Left cardiac atrium (tissue), 4 donors: Measurements from ENCODE around the gene RHEB. TPM values are rescaled to one million over a fixed set of nuclear protein-coding genes. Genes with fewer than 3 reads are reported as not detected.
A peak's percentile ranks its signal among the peaks of the same experiment; 100 is the strongest.

ENCODE experiments used
- ATAC-seq, 2 donors: fragments of 200-7000 bp; cut with Tn5 transposase; one replicate each; pipeline ENCODE4 v1.9.1; 2020; ENCODE audit warnings: mild to moderate bottlenecking in 2 of 2, moderate library complexity in 2 of 2
- DNase-seq: peaks from one replicate; pipeline ENCODE4 v3.0.0-alpha.2; 2020
- intact Hi-C, 2 donors: fragments of 100-400 bp; cut with DNase I; formaldehyde crosslinking; loops; one replicate each; pipeline versions ENCODE4 v1.14.1 to v1.15.1; 2022 to 2023
- total RNA-seq, 2 donors: library from RNA; stranded (reverse); fragmentation: NEBNext Ultra II Directional; extraction: Animal tissue kit (Norgen Biotek cat#: 25700); gene quantifications; one replicate each; pipeline ENCODE4 v1.2.1, GENCODE V29; 2021
- donor health status: DM: no; HTN: yes; CAD: no.
- donor health status: DM: no; HTN: yes; CAD: no; lungs with severe emphysema.
- donor health status: DM: yes; HTN: yes; CAD: no.
- donor health status: Dilated cardiomyopathy.

Gene RHEB
- total RNA-seq, 2 donors from 2014 or later: 110 to 180 TPM

DNA sequence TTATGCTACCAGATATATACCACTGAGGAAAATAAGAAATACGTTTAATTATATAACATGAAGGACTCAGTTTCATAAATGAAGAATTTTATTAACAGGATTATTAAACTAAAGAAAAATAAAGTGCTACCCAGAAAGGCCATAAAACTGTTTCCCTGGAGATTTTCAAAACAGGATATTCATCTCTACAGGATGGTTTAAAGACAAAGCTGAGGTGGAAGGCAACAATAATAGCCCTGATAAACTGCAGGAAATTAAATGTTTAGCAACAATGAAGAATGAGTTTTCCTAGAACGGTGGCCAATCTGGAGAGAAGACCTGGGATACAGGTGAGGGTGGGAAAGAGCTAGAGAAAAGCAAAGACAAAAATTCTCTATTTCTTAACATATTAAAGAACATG is 11.9 kb downstream of the RHEB start:
- DNase-seq (no peak), ATAC-seq (no peak)
- intact Hi-C loops: no loop called here

DNA sequence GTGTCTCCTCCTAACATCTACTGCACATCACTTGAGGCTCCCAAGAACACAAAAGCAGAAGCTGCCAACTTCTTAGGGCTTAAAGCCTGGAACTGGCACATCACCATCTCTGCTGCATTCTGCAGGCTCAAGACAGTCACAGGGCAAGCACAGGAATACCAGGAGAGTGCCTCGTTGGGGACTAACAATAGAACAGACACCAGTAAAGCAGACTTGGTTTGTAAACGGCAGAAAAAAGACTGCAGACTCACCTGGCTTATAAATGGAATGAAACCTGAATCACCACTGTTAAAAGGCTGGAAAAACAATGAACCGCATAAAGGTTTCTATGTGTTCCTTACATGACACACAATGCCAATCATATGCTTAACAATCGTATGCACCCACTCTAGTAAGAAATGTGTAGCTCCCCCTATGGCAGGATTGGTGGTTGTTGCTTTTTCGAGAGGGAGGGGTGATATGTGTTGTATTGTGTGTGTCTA is 12.8 kb downstream of the RHEB start:
- intact Hi-C loops: no loop called here
- ATAC-seq: peak in 1 of 2 donors; percentile 14
- no peak for DNase-seq

DNA sequence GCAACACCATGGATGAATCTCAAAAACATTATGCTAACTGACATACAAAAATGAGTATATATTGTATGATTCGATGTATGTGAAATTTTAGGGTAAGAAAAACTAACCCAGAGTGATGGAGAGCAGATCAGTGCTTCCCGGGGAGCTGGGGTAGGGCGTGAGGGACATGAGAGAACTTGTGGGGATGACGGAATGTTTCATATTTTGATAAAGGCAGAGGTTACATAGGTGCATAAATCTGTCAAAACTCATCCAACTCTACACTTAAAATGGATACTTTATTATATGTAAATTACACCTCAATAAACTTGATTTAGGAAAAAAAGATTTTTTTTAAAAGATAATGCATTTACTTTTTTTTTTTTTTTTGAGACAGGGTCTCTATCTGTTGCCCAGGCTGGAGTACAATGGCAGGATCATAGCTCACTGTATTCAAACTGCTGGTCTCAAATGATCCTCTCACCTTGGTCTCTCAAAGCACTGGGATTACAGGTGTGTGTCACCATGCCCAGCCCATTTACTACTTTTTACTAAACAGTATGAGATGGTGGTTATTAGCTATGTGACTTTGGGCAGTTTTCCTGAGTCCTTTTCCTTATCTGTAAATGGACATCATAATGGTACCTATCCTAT is 13.7 kb downstream of the RHEB start:
- DNase-seq (no peak), ATAC-seq (no peak)
- intact Hi-C loops: no loop called here

DNA sequence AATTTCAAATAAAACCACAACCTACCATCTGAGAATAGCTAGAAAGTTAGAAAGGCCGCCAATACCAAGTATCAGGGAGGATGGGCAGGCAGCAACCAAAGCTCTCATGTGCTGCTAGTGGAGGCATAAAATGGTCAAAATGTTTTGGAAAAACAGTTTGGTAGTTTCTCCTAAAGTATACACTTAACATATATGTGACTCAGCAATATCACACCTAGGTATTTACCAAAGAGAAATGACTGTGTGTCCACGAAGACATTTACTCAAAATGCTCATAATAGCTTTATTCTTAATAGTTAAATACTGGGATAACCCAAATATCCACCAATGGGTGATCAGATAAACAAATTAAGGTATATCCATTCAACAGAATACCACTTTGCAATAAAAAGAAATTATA is 14.3 kb downstream of the RHEB start:
- no peak for ATAC-seq
- intact Hi-C loops: no loop called here

DNA sequence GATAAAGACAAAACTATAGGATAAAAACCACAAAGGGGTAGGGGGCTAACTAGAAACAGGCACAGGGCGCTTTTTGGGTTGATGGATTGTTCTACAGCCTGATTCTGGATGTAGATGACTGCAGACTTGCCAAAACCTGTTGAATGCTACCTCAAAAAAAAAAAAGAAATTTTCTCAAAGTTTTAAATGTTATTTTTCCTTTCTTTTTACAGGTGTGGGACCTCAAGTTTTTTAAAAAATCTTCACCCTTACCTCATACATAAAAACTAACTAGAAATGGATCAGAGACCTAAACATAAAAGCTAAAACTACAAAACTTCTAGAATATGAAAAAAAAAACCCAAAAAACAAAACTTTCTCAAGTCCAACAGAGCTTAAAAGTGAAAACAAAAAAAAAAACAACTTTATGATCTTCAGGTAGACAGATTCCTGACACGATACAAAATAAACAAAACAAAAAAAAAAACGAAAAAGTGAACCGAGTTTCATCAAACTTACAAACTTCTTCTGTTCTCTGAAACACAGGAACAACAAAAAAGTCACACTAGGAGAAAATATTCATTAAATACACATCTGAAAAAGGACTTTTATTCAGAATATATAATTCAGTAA is 14.9 kb downstream of the RHEB start:
- intact Hi-C loops: no loop called here
- no peak for ATAC-seq
- DNase-seq: no peak

More for the DNA sequence above, 14.3 kb downstream of the RHEB start:
- DNase-seq: no peak

DNA sequence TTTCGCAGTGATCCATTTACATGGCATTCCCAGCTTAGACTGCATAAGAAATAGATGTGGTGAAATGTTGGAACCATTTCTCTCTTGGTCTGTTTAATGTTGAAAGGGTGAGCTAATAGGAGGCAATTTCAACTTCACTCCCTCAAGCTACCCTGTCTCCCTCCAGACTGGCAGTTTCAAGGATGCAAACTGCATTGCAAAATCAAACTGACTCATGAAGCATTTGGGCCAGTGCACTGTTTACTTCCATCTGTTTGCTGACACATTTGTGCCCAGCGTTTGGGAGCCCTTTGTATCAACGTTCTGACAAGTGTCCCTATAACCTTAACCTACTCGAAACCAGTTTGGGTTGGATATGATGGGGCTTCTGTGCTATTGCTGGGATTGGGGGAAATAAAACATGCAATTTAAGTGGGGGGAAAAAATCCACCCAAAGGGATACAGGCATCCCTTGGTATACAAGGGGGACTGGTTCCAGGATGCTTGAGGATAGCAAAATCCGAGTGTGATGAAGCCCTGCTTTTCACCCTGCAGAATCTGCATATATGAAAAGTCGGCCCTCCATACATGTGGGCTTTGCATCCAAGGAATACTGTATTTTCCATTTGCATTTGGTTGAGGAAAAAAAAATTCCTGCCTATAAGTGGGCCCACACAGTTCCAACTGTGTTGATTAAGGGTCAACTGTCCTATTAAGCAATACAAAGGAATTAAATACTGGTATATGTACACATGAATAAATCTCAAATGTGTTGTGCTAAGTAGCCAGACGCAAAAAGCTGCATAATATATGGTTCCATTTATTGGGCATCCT is 15.6 kb downstream of the RHEB start:
- ATAC-seq (peak; percentile 80 to 92), DNase-seq (no peak)
- intact Hi-C loops: no loop called here

DNA sequence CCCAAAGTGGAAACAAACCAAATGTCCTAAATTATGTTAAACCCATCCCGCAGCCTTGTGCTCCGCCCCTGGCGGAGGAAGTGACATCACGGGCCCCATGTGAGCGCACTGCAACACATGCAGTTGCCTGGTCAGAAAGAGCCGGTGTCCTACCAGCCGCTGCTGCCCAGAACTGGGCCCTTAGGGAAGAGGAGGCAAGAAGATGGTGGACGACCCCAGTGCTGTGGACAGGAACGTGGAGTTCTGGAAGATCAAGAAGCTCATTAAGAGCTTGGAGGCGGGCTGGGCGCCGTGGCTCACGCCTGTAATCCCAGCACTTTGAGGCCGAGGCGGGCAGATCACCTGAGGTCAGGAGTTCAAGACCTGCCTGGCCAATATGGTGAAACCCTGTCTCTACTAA is 18.0 kb downstream of the RHEB start:
- ATAC-seq (no peak), DNase-seq (no peak)
- intact Hi-C loops: no loop called here

DNA sequence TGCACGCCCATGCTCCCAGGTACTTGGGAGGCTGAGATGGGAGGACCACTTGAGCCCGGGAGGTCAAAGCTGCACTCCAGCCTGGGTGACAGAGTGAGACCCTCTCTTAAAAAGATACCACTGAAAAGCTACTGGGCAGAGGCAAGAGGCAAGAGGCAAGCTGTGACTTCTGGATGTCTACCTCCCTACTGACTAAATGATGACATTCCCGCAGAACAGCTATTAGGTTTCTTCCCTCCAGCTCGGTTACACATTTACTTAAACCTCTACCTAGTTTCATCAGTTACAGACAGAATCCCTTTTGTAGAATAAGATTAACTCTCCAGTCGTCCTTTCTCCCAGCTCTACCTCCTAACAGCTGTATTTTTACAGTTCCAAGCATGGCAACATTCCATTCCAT is 21.2 kb downstream of the RHEB start:
- DNase-seq (no peak), ATAC-seq (no peak)
- intact Hi-C loops: no loop called here

DNA sequence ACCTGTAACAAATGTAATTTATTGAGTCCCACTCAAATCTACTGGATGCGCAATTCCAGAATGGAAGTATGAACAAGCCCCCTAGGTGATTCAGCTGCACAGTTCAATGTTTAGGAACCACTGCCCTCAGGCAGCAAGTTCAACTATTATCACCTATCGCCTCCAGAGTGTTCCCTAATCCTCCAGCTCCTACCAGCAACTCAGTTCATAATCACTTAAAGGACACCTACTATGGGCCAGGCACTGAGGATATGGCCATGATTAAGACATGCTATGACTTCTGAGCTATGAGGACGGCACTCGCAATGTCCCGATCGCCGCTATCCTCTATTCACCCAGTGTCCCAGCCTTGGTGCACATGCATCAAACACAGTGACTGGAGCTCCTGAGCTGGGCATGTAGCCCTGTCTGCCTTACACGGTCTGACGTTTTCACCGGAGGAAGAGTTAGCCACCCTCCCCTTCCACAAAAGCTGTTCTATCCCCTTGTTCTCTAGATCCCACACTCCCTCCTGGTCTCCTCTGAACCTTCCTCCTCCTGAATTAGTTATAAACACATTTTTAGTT is 22.3 kb downstream of the RHEB start:
- no peak for DNase-seq
- intact Hi-C loops: no loop called here
- ATAC-seq: no peak

DNA sequence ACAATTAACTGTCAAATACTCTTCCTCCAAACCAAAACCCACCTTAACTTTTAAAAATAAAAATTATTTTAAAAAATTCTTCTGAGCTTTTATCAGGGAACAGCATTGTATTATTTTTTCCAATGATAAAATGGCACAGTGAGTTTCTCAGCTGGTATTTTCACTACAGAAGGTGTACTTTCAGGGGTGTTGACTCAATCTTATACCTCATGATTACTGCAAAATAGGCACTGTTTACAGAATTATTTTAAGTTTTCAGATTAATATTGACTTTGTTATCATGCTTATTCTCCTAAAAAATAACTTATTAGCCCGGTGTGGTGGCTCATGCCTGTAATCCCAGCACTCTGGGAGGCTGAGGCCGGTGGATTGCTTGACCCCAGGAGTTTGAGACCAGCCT is 24.3 kb downstream of the RHEB start:
- intact Hi-C loops: no loop called here
- DNase-seq: no peak
- ATAC-seq: no peak

DNA sequence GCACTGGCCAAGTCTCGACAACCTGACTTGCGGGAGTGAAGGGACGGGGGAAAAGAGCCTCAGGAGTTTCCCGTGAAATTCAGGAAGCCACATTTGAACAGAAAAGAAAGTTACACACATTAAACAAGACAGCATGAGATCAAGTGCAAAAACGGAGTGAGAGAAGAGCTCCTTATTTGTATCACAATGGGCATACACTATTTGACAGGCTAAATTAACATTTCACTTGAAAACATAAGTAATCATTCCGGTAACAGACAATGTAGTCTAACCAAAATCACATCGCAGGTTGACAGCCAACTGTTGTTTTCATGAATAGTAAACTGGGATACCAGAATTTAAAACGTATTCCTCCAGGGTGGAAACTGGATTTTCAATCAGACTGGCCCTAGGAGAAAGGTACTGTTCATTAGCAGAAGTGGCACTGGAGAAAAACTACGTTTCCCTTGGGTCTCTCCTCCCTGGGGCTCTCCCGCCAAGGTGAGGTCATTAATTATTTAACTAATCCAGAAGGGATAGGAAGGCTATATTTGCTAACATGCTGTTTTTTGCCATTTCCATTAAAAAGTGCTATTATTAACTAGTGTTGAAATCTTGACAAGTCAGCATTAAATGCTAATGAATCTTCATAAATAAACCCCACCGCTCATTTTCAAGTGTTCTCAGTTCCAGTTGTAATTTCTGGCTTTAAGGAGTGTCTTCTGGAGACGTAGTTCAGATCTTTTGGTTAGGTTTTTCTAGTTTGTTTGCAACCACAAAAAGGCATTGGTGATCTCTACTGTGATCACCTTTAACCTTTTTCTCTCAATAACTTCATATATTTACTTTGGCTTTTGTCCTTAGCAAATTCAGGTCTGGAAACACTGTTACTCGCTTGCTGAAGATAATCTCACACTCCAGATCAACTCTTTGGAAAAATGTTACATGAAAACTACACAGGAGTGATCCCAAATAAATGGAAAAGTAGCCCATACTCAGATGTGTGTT is 25.1 kb downstream of the RHEB start:
- DNase-seq (no peak), ATAC-seq (peak in 1 of 2 donors; percentile 33)
- intact Hi-C loops: no loop called here

DNA sequence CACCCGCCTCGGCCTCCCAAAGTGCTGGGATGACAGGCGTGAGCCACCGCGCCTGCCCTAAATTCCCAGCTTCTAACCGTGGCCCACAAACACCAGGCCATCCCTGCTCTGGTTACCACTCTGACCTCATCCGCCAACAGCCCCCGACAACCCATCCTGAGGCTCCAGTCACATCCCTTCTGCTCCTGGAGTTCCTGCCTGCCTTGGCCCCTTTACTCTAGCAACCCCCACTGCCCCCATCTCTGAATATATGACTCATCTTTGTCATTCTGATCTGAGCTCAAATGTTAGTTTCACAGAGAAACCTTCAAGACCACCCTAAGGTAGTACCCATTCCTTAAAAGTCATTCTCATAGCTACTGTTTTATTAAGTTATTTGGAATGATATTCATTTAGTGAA is 26.6 kb downstream of the RHEB start:
- DNase-seq (no peak), ATAC-seq (peak in 1 of 2 donors; percentile 19)
- intact Hi-C loops: no loop called here

DNA sequence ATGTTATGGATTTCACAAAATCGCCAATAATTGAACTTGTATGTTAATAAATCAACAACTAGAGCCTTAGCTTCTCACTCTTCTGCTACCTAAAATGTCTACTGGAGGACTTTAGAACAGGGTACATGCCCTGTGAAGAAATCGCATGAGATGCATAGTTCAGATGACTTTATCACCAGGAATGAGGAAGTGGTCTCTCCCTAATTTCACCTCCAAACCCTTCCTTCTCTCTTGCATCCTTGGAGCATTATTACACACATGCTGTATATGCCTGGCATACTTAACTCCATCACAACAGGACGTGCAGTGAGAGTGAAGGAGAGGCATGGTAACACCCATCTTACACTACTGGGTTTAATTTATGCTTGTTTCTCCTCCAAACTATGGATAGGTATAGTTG is 27.8 kb downstream of the RHEB start:
- DNase-seq: no peak
- peak in 1 of 2 donors; percentile 55 for ATAC-seq
- intact Hi-C loops: no loop called here

DNA sequence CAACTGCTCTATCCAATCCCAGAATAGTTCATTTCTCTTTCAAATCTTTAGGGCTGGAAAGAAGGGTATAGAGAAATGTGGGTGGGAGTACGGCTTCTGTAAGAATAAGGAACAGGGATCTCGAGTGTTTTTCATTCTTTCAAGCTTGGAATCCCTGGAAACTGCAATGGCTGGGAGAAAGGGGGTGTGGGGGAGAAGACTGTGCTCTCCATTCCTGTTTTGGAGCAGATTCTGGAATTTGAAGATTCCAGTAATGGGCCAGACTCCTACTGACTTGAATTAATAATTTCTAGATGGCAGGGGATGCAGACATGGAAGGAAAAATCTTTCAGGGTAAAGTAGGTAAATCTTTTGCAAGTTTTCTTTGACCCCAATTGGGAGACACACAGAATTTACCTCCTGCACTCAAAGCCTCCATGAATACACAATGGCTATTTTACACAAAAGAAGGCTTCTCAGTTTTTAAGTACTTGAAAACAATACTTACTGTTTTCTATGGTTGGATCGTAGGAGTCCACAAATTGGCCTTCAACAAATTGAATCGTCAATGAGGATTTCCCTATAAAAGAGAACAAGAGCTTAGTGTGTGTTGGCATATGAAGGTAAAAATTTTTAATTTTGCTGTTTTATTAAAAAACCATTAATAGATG is 29.1 kb downstream of the RHEB start:
- ATAC-seq (no peak), DNase-seq (no peak)
- intact Hi-C loops: no loop called here

DNA sequence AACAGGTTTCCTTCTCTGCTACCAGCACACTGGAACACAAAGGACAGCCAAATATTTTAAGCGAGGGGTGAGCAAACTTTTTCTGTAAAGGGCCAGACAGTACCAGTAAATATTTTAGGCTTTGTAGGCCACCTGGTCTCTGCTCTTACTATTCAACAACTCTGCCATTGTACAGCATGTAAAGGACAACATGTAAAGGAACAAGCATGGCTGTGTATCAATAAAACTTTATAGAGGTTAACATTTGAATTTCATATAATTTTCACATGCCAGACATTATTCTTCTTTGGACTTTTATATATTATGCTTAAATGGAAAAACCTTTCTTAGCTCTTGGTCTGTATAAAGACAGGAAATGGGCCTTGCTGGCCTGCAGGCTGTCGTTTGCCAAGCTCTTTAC is 30.2 kb downstream of the RHEB start:
- intact Hi-C loops: no loop called here
- no peak for ATAC-seq
- no peak for DNase-seq

DNA sequence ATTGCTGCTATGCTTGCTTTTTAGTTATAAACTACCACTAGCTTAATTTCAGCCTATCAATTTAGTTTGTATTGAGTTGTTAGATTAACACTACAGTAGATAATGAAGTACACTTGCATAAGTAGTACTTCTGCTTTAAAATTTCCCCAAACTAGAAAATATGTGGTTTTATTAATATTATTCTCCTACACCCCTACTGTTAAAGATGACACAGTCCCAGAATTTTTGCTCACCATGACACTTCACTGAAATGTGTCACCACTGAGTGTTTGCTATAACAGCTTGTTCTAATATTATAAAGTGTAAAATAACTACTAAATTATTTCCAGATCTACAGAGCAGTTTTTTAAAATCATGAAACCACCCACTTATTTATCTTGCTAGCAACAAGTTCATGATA is 31.6 kb downstream of the RHEB start:
- intact Hi-C loops: no loop called here
- DNase-seq (no peak), ATAC-seq (no peak)

DNA sequence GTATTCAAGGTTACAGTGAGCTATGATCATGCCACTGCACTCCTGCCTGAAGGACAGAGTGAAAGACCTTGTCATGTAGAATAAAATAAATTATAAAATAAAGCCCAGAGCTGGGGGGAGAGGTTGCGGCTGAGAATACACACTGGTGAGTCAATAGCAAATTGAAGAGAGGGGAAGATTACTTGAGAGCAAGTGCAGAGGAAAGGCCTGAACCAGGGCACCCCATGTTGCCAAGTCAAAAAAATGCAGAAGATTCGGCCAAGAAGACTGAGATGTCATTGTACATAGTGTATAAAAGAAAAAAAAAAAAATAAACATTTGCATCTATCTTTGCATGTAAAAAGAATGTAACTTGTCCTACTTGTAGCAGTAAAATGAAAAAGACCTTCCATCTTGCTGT is 32.5 kb downstream of the RHEB start:
- ATAC-seq: no peak
- no peak for DNase-seq
- intact Hi-C loops: no loop called here

DNA sequence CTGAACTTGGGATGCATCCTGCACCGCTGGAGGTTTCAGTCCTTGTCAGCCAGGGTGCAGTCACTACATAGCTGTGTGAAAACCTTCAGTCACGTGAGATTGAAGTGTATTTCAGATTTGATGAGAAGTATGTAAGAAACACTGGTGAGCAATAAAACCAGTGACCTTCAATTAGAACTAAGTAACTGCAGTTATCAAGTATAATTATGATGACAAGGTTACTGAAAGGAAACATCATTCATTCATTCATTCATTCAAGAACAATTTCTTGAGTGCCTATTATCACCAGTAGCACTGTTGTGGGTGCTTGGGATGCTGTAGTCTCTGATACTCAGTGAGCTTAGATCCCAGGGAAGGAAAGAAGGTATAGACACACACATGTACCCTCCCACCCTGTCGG is 33.6 kb downstream of the RHEB start:
- ATAC-seq: no peak
- DNase-seq: no peak
- intact Hi-C loops: no loop called here
